ENCODE data around the gene CCM2. TPM values are rescaled to one million over a fixed set of nuclear protein-coding genes. Genes with fewer than 3 reads are reported as not detected.
"Not testable (repeated sequence)": the region's sequence is repeated elsewhere in the genome, so short reads cannot be mapped to it uniquely, and the experiment has no call there.

The CCM2 gene
- total RNA-seq, 1 donor from 2014 or later = 33.8 TPM

DNA sequence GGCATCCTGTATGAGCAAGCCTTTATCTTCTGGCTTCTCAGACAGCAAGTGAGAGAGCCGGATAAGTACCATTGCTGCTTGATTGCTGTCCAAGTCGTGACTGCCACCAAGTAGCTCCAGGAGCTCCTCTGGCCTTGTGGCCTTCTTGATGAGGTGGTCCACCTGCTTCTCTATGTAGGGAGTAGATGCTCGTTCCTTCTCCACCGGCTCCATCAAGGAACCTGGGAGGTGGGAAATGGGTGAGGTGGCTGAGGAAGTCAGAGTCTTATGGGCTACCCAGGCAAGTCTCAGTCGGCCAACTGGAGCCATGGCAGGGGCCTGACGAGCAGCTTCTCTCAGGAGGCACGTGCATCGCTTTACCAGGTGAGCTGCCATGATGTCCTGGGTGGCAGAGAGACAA is 108.9 kb downstream of the CCM2 start:
- DNase-seq (ENCODE audit: extremely low spot score, unreplicated experiment) = no peak
- H3K27me3 Mint-ChIP-seq = peaks cover 6% of the 10 kb centered on the region
- H3K4me1 Mint-ChIP-seq (ENCODE audit: unreplicated experiment) = peaks cover 17% of the 10 kb centered on the region
- H3K9me3 Mint-ChIP-seq = no peaks in the 10 kb centered on the region
- H3K4me3 Mint-ChIP-seq = peak overlapping the region; percentile 72
- TF ChIP-seq, protein P1, sequence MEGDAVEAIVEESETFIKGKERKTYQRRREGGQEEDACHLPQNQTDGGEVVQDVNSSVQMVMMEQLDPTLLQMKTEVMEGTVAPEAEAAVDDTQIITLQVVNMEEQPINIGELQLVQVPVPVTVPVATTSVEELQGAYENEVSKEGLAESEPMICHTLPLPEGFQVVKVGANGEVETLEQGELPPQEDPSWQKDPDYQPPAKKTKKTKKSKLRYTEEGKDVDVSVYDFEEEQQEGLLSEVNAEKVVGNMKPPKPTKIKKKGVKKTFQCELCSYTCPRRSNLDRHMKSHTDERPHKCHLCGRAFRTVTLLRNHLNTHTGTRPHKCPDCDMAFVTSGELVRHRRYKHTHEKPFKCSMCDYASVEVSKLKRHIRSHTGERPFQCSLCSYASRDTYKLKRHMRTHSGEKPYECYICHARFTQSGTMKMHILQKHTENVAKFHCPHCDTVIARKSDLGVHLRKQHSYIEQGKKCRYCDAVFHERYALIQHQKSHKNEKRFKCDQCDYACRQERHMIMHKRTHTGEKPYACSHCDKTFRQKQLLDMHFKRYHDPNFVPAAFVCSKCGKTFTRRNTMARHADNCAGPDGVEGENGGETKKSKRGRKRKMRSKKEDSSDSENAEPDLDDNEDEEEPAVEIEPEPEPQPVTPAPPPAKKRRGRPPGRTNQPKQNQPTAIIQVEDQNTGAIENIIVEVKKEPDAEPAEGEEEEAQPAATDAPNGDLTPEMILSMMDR (conservative IDR thresholded peaks at IDR 0.05) = no peak
- no peak overlapping the region for H3K27ac Mint-ChIP-seq
- H3K36me3 Mint-ChIP-seq = peaks cover 10% of the 10 kb centered on the region

DNA sequence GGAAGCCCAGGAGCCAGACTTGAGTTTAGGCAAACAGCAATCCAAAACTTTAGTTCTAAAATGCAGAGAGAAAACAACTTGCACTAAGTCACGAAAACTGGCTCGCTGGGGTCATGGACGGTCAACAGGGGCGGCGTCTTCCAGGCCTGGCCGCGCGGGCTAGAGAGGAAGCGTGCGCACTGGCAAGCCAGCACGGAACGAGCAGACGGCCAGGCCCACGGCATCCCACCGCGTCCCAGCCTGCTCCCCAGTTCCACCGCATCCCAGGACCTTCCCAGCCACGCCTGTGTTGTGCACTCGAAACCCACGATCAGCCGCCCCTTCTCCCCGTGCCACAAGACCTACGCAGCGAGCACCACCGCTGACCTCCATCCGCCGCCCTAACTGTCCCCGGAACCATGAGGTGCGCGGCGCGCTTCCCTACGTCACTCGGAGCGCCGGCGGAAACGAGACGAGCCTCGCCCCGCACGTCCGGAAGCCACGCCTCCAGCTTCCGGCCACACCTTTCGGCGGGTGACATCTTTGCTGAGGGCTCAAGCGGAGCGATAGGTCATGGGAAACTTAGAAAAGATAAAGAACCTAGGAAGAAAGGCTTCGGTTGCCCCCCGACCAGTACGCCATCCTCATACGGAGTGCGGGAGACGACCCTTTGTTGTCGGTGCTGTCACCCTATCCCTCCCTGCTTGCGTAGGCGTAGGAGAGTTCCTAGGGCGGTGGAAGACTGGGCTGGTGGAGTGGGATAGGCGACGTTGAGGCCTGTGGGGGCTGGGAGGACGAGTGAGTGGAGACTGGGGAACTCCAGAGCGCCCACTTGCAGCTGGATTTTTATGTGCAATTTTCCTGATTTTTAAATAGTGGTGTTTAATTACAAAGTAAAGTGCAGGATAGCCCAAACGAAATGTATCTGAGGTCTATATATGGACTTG is 111.6 kb downstream of the CCM2 start, which contains the start of gene TBRG4:
TBRG4 (minus strand) TSS at position 400 of the 926 bp plus-strand sequence. CDS start 2,460 bp downstream, outside the sequence.
- peak; percentile 93 for DNase-seq (ENCODE audit: extremely low spot score, unreplicated experiment)
- TF ChIP-seq, protein P1 (conservative IDR thresholded peaks at IDR 0.05) = peak; percentile 51

DNA sequence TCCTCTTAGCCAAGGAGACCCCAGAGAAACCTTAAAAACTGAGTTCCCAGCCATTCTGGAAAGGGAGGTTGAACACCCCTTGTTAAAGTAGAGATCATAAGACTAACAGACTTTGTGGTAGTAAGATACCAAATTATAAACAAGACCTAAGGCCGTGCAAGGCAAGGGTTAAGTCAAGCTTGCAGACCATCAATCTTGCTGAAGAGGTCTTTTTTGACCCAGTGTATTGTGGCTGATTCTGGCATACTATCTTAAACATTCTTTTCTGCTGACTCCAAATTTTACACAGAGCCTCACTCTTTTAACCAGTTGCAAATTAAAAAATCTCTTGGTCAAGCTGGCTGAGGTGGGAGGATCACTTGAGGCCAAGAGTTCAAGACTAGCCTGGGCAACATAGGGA is 112.6 kb downstream of the CCM2 start:
- H3K4me3 Mint-ChIP-seq = peak overlapping the region; percentile 98
- DNase-seq (ENCODE audit: extremely low spot score, unreplicated experiment) = no peak
- peaks cover 8% of the 10 kb centered on the region for H3K36me3 Mint-ChIP-seq
- H3K27me3 Mint-ChIP-seq = peaks cover 35% of the 10 kb centered on the region
- TF ChIP-seq, protein P1 (conservative IDR thresholded peaks at IDR 0.05) = no peak
- H3K9me3 Mint-ChIP-seq = no peaks in the 10 kb centered on the region
- peaks cover 17% of the 10 kb centered on the region for H3K4me1 Mint-ChIP-seq (ENCODE audit: unreplicated experiment)
- peak overlapping the region; percentile 100 for H3K27ac Mint-ChIP-seq

More for the DNA sequence above, 111.6 kb downstream of the CCM2 start, which contains the start of gene TBRG4:
- Mint-ChIP-seq H3K36me3 (peaks cover 10% of the 10 kb centered on the region), H3K4me3 (peak within 1 kb of the TSS; percentile 98), H3K4me1 (ENCODE audit: unreplicated experiment) (peaks cover 17% of the 10 kb centered on the region), H3K27ac (peak within 1 kb of the TSS; percentile 100), H3K27me3 (peaks cover 25% of the 10 kb centered on the region), H3K9me3 (no peaks in the 10 kb centered on the region)

DNA sequence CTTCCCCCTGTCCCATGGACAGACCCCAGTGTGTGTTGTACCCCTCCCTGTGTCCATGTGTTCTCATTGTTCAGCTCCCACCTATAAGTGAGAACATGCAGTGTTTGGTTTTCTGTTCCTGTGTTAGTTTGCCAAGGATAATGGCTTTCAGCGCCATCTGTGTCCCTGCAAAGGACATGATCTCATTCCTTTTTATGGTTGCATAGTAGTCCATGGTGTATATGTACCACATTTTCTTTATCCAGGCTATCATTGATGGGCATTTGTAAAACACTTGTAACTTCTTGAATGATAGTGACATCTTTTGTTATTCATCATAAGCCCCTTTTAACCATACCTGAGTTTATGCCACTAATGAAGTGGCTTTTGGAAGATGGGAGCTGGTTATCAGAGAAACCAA is 114.3 kb downstream of the CCM2 start:
- not testable (repeated sequence) for H3K9me3 Mint-ChIP-seq; H3K36me3 Mint-ChIP-seq; DNase-seq (ENCODE audit: extremely low spot score, unreplicated experiment)
- peak overlapping the region; percentile 48 for H3K27ac Mint-ChIP-seq
- peak overlapping the region; percentile 18 for H3K4me3 Mint-ChIP-seq
- peaks cover 41% of the 10 kb centered on the region for H3K27me3 Mint-ChIP-seq
- H3K4me1 Mint-ChIP-seq (ENCODE audit: unreplicated experiment) = peaks cover 17% of the 10 kb centered on the region

DNA sequence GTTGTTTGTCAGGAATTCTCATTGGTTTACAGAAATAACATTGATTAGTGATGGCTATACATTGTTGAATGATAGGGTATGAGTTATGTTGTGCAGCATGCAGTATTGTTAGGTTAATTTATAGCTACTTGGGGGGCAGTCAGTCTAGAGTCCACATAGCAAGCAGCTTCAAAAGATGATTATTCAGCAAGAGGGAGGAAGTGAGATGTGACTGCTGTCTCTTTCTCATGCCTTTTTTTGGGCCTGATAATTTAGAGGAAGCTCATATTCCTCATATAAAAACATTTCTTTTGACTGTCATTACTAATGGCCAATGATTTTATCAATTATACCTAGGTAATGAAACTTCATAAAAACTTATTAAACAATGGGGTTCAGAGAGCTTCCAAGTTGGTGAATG is 114.9 kb downstream of the CCM2 start:
- TF ChIP-seq, protein P1 (conservative IDR thresholded peaks at IDR 0.05) = no peak
- Mint-ChIP-seq H3K4me1 (ENCODE audit: unreplicated experiment) (peaks cover 16% of the 10 kb centered on the region), H3K36me3 (peaks cover 4% of the 10 kb centered on the region), H3K27me3 (peaks cover 45% of the 10 kb centered on the region), H3K9me3 (no peaks in the 10 kb centered on the region), H3K4me3 (no peak overlapping the region), H3K27ac (no peak overlapping the region)
- no peak for DNase-seq (ENCODE audit: extremely low spot score, unreplicated experiment)

DNA sequence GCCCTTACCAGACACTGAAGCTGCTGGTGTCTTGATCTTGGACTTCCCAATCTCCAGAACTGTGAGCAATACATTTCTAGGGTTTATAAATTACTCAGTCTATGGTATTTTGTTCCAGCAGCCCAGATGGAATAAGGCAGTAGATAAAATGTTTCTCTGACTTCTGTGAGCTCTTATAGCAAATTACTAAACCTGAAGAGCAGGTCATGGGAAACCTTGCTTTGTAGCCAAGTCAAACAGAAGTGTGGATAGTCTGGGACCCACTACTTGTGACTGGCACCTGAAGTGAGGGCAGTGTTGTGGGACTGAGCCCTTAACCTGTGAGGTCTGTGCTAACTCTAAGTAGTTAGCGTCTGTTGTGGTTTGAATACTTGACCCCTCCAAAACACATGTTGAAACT is 116.0 kb downstream of the CCM2 start:
- TF ChIP-seq, protein P1 (conservative IDR thresholded peaks at IDR 0.05) = no peak
- peaks cover 45% of the 10 kb centered on the region for H3K27me3 Mint-ChIP-seq
- no peaks in the 10 kb centered on the region for H3K9me3 Mint-ChIP-seq
- H3K27ac Mint-ChIP-seq = peak overlapping the region; percentile 27
- H3K4me1 Mint-ChIP-seq (ENCODE audit: unreplicated experiment) = peaks cover 13% of the 10 kb centered on the region
- peaks cover 4% of the 10 kb centered on the region for H3K36me3 Mint-ChIP-seq
- no peak for DNase-seq (ENCODE audit: extremely low spot score, unreplicated experiment)
- H3K4me3 Mint-ChIP-seq = no peak overlapping the region

All from type B pancreatic cell (in vitro differentiated cells).